Epithelial cell of proximal tubule (primary cell): ENCODE measurements around the gene SH3RF3. TPM values are rescaled to one million over a fixed set of nuclear protein-coding genes. Genes with fewer than 3 reads are reported as not detected.
A peak's percentile ranks its signal among the peaks of the same experiment; 100 is the strongest.

Experiments
- DNase-seq: peaks from one replicate; pipeline ENCODE4 v3.0.0-alpha.2; 2011; ENCODE audit warnings: low read depth
- H3K4me3 ChIP-seq: 2 replicates; pipeline ENCODE4 v1.5.1; 2011; ENCODE audit warnings: low read depth, mild to moderate bottlenecking, low read length
- total RNA-seq: library from RNA; depleted of rRNA; stranded (reverse); fragments of >200 nt; gene quantifications from 2 replicates; pipeline ENCODE4 v1.2.3, GENCODE V29; 2015
- TF ChIP-seq, protein P1 (sequence below): conservative IDR thresholded peaks from 2 replicates; pipeline ENCODE4 v1.5.1; 2012; ENCODE audit warnings: low read depth, mild to moderate bottlenecking, low read length

The SH3RF3 gene
- total RNA-seq, 1 donor from 2014 or later: 1.7 TPM

DNA sequence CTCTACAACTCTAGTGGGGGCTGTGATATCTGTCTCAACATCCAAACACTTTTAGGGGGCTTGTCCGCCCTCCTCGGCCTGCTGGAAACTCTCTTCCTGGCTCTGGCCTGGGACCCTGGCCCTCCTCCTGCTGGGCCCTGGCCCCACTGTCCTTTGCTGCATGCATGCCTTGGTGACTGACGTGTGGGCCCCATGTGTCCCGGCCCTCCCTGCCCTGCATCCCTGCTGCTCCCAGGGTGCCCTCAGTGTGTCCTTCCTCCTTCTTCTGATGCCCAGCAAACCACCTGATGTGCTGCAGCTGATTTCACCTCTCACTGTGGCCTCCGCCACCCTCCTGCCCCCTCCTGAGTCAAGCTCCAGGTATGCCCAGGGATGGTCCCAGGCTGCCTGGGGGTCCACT lies 383.1 kb downstream of the SH3RF3 start:
- H3K4me3 ChIP-seq: no peak overlapping the region
- DNase-seq: no peak
- TF ChIP-seq, protein P1, sequence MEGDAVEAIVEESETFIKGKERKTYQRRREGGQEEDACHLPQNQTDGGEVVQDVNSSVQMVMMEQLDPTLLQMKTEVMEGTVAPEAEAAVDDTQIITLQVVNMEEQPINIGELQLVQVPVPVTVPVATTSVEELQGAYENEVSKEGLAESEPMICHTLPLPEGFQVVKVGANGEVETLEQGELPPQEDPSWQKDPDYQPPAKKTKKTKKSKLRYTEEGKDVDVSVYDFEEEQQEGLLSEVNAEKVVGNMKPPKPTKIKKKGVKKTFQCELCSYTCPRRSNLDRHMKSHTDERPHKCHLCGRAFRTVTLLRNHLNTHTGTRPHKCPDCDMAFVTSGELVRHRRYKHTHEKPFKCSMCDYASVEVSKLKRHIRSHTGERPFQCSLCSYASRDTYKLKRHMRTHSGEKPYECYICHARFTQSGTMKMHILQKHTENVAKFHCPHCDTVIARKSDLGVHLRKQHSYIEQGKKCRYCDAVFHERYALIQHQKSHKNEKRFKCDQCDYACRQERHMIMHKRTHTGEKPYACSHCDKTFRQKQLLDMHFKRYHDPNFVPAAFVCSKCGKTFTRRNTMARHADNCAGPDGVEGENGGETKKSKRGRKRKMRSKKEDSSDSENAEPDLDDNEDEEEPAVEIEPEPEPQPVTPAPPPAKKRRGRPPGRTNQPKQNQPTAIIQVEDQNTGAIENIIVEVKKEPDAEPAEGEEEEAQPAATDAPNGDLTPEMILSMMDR: no peak

DNA sequence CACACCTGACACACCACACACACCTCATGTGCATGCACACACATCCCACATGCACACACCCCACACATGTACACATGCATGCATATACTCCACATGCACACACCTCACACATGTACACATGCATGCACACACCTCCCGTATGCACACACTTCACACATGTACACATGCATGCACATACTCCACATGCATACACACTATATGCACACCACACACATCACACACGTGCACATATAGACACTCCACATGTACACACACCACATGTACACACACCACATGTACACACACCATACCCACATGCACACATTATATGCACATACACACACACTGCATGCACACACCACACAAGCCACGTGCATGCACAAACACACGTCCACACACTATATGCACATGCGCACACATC lies 384.2 kb downstream of the SH3RF3 start:
- TF ChIP-seq, protein P1: no peak
- no peak for DNase-seq
- no peak overlapping the region for H3K4me3 ChIP-seq

DNA sequence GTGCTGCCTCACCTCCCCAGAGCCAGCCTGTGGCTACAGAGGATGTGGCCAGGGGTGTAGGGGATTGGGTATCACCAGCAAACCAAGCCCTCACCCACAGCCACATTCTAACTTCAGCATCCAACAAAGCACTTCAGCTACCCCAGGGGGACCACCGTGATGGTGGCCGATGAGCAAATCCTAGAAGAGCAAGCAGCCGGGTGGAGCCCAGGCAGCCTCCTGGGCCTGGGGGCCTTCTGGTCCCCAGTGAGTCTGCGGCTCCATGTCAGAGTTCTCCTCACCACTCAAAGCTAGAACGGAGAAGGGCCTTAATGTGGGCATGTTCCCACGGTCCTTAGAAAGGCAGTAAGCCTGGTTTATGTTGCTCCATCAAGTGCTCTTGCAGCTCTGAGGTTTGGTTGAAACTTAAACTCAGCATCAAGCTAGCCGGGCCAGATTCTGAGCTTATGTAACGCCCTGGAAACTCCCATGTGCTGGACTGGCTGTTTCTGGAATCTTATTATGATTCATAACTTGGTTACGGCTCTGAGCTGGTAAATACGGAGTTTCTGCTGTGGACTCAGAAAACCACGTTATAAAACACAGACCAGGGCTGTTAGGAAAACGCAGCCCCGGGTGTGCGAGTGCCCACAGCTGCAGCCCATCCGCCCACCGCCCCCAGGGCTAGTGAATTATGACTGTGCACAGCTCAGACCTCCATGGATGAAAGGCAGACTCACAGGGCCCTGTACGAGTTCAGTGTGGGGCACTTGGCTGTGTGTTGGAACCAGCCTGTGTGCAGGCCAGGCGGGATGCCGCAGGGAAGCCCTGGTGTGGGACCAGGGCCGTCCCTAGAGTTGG lies 385.0 kb downstream of the SH3RF3 start:
- TF ChIP-seq, protein P1: no peak
- no peak overlapping the region for H3K4me3 ChIP-seq
- no peak for DNase-seq

DNA sequence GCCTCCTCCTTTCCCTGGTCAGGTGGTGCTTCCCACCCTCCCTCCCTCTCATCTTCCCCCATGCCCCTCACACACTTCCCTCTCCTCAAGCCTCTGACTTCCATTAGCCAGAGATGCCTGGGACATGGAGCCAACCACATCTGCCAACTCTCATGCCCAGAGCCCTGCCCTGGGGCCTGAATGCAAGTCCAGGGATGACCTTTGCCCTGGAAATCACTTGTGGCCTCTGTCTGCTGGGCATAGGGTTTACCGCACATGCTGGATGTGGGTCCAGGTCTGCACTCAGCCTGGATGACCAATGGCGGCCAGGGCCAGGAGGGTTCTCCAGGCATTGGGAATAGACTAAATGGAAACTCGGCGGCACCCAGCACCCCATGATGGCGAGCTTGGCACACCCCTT lies 385.9 kb downstream of the SH3RF3 start:
- DNase-seq: no peak
- TF ChIP-seq, protein P1: no peak
- no peak overlapping the region for H3K4me3 ChIP-seq

DNA sequence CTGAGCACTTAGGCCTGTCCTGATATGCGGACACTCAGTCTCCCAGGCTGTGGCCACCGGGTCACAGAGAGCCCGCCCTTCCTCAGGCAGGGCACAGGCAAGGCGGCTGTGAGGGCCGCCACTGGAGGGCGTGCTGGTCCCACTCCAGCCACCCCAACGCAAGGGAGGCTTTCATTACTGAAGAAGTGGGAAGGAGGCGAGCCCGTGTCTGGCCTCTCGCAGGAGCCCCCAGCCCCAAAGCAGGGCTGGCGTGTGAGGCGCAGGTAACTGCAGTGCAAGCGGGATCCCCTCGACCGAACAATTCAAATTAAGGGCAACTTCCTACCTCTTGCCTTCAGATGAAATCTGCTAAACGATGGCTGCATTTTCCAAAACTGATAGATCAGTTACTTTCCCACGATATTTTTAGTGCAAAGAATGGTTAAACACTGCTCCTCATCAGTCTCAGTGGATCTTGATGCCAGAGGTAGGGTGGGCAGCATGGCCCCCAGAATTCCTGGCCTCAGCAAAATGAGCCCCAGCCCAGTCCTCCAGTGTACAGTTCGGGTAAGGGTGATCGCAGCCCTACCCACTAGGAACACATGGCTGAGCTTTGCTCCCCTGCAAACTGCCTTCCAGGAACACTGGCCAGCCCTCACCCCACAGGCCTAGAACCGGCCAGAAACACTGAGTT lies 387.6 kb downstream of the SH3RF3 start:
- no peak for DNase-seq
- peak overlapping the region; percentile 25 for H3K4me3 ChIP-seq
- TF ChIP-seq, protein P1: peak; percentile 66

DNA sequence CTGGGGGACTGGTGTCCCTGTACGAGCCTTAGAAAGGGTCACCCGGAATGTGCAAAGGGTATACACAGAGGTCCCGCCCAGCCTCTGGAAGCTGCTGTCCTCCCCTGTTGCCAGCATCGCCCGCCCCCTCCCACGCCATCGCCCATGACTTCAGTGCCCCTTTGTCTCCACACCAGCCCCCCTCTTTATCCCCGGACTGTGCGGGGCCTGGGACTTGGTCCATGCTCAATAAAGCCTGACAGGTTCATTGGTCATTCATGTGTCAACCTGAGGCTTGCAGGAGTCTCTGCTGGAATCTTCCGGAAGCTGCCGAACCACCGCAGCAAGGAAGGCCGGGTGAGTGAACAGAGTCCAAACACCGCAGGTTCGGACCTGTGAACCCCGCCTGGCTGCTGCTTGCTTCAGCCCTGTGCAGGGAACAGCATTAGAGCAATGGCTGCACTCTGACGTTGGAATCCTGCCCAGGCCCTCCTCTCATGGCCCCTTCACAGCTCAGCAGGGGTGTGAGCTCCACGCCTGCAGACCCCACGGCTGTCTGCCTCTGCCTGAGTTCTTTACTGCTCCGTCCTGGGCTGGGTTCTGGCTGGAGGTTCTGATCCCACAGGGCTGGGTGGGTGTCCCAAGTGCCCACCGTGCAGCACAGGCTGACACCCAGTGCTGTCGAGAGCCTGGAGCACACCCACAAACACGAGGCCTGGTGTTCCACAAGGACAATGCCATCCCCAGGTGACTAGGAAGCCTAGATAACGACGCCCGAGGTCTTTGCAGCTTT lies 388.3 kb downstream of the SH3RF3 start:
- DNase-seq: no peak
- TF ChIP-seq, protein P1: no peak
- H3K4me3 ChIP-seq: no peak overlapping the region
